ENCODE data around the gene AURKA. TPM values are rescaled to one million over a fixed set of nuclear protein-coding genes. Genes with fewer than 3 reads are reported as not detected.
"Not testable (repeated sequence)": the region's sequence is repeated elsewhere in the genome, so short reads cannot be mapped to it uniquely, and the experiment has no call there.

AURKA gene
- total RNA-seq, 1 donor from 2014 or later = 9.6 TPM

DNA sequence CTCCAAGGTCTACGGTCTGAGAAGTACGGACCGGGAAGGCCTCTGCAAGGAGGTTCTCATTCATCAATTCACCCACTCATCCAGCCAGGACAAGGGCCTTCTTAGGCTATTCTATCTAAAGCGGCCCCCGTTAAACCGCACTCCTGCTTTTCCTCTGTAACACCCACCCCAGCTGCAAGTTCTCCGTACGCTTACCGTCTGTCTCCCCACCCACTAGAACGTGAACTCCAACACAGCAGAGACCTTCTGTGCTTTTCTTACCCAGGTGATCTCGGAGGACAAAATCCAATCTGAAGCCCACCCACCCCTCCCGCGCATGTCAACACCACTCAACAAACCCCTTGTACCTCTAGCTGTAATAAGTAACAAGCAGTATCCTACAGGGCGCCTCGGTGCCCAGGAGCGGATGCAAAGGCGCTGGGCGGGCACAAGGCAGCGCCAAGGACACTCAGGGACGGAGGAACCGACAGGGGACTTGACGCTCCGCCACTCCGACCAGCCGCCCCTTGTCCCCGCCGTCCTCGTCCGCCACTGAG lies 351 bp downstream of the AURKA start:
- no peak for DNase-seq (ENCODE audit: low spot score)
- Mint-ChIP-seq H3K27ac (ENCODE audit: unreplicated experiment) (no peak overlapping the region), H3K36me3 (ENCODE audit: low read depth) (peaks cover 2% of the 10 kb centered on the region)

GRCh38 chr20:56391037-56391436 lies 978 bp downstream of the AURKA start:
- no peaks in the 10 kb centered on the region for H3K27me3 Mint-ChIP-seq (ENCODE audit: low read depth)
- H3K36me3 Mint-ChIP-seq (ENCODE audit: low read depth) = peaks cover 2% of the 10 kb centered on the region
- no peak for TF ChIP-seq CTCF (IDR thresholded peaks at IDR 0.05)

More for the DNA sequence above, 351 bp downstream of the AURKA start:
- H3K4me3 Mint-ChIP-seq (ENCODE audit: unreplicated experiment) = no peak overlapping the region
- TF ChIP-seq CTCF (IDR thresholded peaks at IDR 0.05) = peak; percentile 22
- H3K4me1 Mint-ChIP-seq (ENCODE audit: low read depth) = peaks cover 12% of the 10 kb centered on the region
- H3K9me3 Mint-ChIP-seq (ENCODE audit: low read depth) = no peaks in the 10 kb centered on the region
- H3K27me3 Mint-ChIP-seq (ENCODE audit: low read depth) = no peaks in the 10 kb centered on the region

DNA sequence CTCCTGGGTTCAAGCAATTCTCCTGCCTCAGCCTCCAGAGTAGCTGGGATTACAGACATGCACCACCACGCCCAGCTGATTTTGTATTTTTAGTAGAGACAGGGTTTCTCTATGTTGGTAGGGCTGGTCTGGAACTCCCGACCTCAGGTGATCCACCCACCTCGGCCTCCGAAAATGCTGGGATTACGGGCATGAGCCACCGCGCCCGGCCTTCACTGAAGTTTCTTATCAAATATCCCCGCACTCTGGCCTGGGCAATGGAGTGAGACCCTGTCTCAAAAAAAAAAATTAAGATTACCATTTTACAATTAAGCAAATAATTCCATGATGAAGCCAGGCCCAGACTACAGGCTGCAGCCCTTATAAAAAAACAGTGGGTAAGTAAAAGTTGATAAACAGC lies 1.6 kb downstream of the AURKA start:
- H3K27me3 Mint-ChIP-seq (ENCODE audit: low read depth); H3K36me3 Mint-ChIP-seq (ENCODE audit: low read depth); H3K27ac Mint-ChIP-seq (ENCODE audit: unreplicated experiment); H3K4me3 Mint-ChIP-seq (ENCODE audit: unreplicated experiment); H3K9me3 Mint-ChIP-seq (ENCODE audit: low read depth); DNase-seq (ENCODE audit: low spot score): not testable (repeated sequence)
- peaks cover 12% of the 10 kb centered on the region for H3K4me1 Mint-ChIP-seq (ENCODE audit: low read depth)

More at GRCh38 chr20:56391037-56391436, 978 bp downstream of the AURKA start:
- Mint-ChIP-seq H3K9me3 (ENCODE audit: low read depth) (no peaks in the 10 kb centered on the region), H3K27ac (ENCODE audit: unreplicated experiment) (no peak overlapping the region), H3K4me3 (ENCODE audit: unreplicated experiment) (no peak overlapping the region), H3K4me1 (ENCODE audit: low read depth) (peaks cover 12% of the 10 kb centered on the region)
- no peak for DNase-seq (ENCODE audit: low spot score)

DNA sequence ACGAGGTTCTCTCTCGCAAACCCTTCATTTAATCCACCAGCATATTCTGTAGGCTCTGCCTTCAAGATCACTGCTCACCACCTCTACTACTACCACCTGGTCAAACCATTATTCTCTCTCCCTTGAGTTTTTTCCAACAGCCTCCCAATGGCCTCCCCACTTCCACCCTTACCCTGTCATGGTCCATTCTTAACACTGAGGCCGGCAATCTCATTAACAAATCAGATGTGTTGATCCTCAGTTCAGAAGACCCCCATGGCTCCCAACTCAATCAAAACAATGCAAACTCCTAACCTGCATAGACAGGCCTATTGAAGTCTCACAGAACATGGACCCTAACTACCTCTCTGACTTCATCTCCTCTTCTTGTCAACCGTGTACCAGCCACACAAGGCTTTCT lies 2.2 kb downstream of the AURKA start:
- no peaks in the 10 kb centered on the region for H3K27me3 Mint-ChIP-seq (ENCODE audit: low read depth)
- peaks cover 15% of the 10 kb centered on the region for H3K4me1 Mint-ChIP-seq (ENCODE audit: low read depth)
- H3K36me3 Mint-ChIP-seq (ENCODE audit: low read depth) = peaks cover 4% of the 10 kb centered on the region
- TF ChIP-seq CTCF (IDR thresholded peaks at IDR 0.05) = no peak
- DNase-seq (ENCODE audit: low spot score) = no peak
- H3K9me3 Mint-ChIP-seq (ENCODE audit: low read depth) = no peaks in the 10 kb centered on the region
- peak overlapping the region; percentile 18 for H3K27ac Mint-ChIP-seq (ENCODE audit: unreplicated experiment)
- H3K4me3 Mint-ChIP-seq (ENCODE audit: unreplicated experiment) = peak overlapping the region; percentile 5

DNA sequence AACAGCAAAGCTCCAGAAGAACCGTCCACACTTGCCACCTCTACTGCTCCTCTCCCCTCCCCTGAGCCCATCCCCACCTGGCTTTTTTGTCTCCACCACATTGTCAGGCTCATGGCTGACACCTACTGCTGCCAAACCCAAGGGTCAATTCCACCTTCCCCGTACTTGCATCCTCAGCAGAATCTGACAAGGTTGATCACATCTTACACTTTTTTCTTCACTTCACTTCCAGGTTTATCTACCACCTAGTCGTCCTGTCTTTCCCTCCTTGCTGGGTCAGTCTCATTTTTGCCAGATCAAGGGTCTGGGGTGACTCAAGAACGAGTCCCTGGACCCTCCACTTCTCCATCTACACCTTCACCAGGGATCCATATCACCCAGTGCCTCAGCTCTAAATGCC lies 3.1 kb downstream of the AURKA start:
- Mint-ChIP-seq H3K27ac (ENCODE audit: unreplicated experiment) (no peak overlapping the region), H3K27me3 (ENCODE audit: low read depth) (no peaks in the 10 kb centered on the region), H3K4me1 (ENCODE audit: low read depth) (peaks cover 18% of the 10 kb centered on the region), H3K9me3 (ENCODE audit: low read depth) (no peaks in the 10 kb centered on the region), H3K36me3 (ENCODE audit: low read depth) (peaks cover 5% of the 10 kb centered on the region), H3K4me3 (ENCODE audit: unreplicated experiment) (no peak overlapping the region)
- no peak for DNase-seq (ENCODE audit: low spot score)
- no peak for TF ChIP-seq CTCF (IDR thresholded peaks at IDR 0.05)

DNA sequence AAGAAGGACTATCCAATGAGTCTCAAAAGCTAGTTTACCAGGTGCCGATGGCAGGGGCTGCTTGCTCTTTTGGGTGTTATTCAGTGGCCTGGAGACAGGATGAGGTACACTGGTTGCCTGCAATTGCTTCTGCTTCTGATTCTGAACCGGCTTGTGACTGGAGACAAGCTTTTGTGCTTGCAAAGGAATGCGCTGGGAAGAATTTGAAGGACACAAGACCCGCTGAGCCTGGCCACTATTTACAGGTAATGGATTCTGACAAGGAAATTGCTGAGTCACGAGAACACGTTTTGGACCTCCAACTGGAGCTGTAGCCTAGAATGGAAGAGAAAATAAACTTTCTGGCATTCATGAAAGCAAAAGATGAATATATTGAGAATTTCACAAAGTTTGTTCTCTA lies 5.8 kb downstream of the AURKA start:
- Mint-ChIP-seq H3K27me3 (ENCODE audit: low read depth) (no peaks in the 10 kb centered on the region), H3K4me1 (ENCODE audit: low read depth) (peaks cover 28% of the 10 kb centered on the region), H3K36me3 (ENCODE audit: low read depth) (peaks cover 7% of the 10 kb centered on the region), H3K9me3 (ENCODE audit: low read depth) (no peaks in the 10 kb centered on the region), H3K27ac (ENCODE audit: unreplicated experiment) (no peak overlapping the region), H3K4me3 (ENCODE audit: unreplicated experiment) (no peak overlapping the region)
- no peak for DNase-seq (ENCODE audit: low spot score)
- no peak for TF ChIP-seq CTCF (IDR thresholded peaks at IDR 0.05)

Data from chondrocyte (in vitro differentiated cells).